Gastrocnemius medialis (tissue), 4 donors: Measurements from ENCODE around the gene IGFN1.

Source experiments
- POLR2A ChIP-seq, 2 donors: fragments of 450-650 bp; IDR thresholded peaks; one replicate each; pipeline ENCODE4 v1.6.1; 2017; ENCODE audit warnings: antibody characterized with exemption in 2 of 2, mild to moderate bottlenecking in 2 of 2, moderate library complexity in 2 of 2
- TF ChIP-seq, protein P1 (sequence below), 5 experiments: fragments of 450-650 bp in 3 of 5; fragments of 200-600 bp in 2 of 5; sonication (generic) in 2 of 5; IDR thresholded peaks in 4 of 5; conservative IDR thresholded peaks in 1 of 5; 1 replicate in 4 of 5; 2 replicates in 1 of 5; pipeline ENCODE4 v1.5.1; 2016 to 2019; ENCODE audit warnings: antibody characterized with exemption in 5 of 5, mild to moderate bottlenecking in 3 of 5, moderate library complexity in 3 of 5

DNA sequence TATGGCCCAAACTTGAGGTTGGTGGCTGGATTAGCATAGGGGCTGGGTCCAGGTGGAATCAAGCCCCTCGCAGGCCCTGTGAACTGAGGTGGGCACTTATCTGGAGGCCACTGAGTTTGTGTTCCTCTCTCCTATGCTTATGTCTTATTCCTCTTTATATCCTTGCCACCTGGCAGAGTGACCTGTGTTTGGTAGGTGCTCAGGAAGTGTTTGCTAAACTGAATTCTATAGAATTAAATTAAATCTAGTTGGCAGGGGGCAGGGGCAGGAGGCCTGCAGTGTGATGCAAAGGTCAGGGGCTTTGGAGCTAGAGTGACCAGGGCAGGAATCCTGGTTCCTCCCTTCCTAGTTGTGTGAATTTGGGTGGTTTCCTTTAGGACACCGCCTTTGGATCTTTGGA lies 35.3 kb upstream of the IGFN1 start:
- TF ChIP-seq, protein P1, sequence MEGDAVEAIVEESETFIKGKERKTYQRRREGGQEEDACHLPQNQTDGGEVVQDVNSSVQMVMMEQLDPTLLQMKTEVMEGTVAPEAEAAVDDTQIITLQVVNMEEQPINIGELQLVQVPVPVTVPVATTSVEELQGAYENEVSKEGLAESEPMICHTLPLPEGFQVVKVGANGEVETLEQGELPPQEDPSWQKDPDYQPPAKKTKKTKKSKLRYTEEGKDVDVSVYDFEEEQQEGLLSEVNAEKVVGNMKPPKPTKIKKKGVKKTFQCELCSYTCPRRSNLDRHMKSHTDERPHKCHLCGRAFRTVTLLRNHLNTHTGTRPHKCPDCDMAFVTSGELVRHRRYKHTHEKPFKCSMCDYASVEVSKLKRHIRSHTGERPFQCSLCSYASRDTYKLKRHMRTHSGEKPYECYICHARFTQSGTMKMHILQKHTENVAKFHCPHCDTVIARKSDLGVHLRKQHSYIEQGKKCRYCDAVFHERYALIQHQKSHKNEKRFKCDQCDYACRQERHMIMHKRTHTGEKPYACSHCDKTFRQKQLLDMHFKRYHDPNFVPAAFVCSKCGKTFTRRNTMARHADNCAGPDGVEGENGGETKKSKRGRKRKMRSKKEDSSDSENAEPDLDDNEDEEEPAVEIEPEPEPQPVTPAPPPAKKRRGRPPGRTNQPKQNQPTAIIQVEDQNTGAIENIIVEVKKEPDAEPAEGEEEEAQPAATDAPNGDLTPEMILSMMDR (IDR thresholded peaks at IDR 0.05 in 4 of 5, conservative IDR thresholded peaks at IDR 0.05 in 1 of 5): no peak
- TF ChIP-seq POLR2A (IDR thresholded peaks at IDR 0.05): no peak
